Hepatocyte (in vitro differentiated cells): ENCODE measurements around the gene VAMP7.

Source experiments
- CTCF ChIP-seq: fragments of 200-600 bp; sonication (generic); IDR thresholded peaks from 2 replicates; pipeline ENCODE4 v1.5.1; 2016; ENCODE audit warnings: antibody characterized with exemption, mild to moderate bottlenecking; ENCODE audit not compliant: poor library complexity
- EZH2 ChIP-seq: fragments of 200-600 bp; sonication (generic); IDR thresholded peaks from 2 replicates; pipeline ENCODE4 v1.6.1; 2016; ENCODE audit warnings: antibody characterized with exemption, mild to moderate bottlenecking, borderline replicate concordance
- EZH2phosphoT487 ChIP-seq: fragments of 200-600 bp; sonication (generic); IDR thresholded peaks from one replicate; pipeline ENCODE4 v1.6.1; 2018; ENCODE audit warnings: antibody characterized with exemption, mild to moderate bottlenecking, low read depth, moderate library complexity; ENCODE audit not compliant: unreplicated experiment, severe bottlenecking

GRCh38 chrX:155956099-155956498, 75.0 kb downstream of the VAMP7 start:
- no peak for TF ChIP-seq CTCF
- no peak for TF ChIP-seq EZH2phosphoT487
- no peak for TF ChIP-seq EZH2
